MM.1S (cell line): ENCODE results near the gene FABP7.

Experiments used
- DNase-seq: peaks from one replicate; pipeline ENCODE4 v3.0.0-alpha.2; 2015
- H2AFZ ChIP-seq: fragments of 300-600 bp; sonication (generic); 2 replicates; pipeline ENCODE4 v1.6.0; 2016; ENCODE audit warnings: antibody characterized with exemption, low read length
- H3F3A ChIP-seq: fragments of 300-600 bp; sonication (generic); 2 replicates; pipeline ENCODE4 v1.6.1; 2016; ENCODE audit warnings: mild to moderate bottlenecking, antibody characterized with exemption, low read length, moderate library complexity, mixed read lengths; ENCODE audit not compliant: insufficient read depth
- H3K27ac ChIP-seq: fragments of 300-600 bp; sonication (generic); 2 replicates; pipeline ENCODE4 v1.5.1; 2016; ENCODE audit warnings: mild to moderate bottlenecking, low read length
- H3K27me3 ChIP-seq: fragments of 300-600 bp; sonication (generic); replicated peaks from 2 replicates; pipeline ENCODE4 v1.6.0; 2016; ENCODE audit warnings: low read length; ENCODE audit not compliant: insufficient read depth
- H3K36me3 ChIP-seq: fragments of 300-600 bp; sonication (generic); replicated peaks from 2 replicates; pipeline ENCODE4 v1.6.1; 2016; ENCODE audit warnings: mild to moderate bottlenecking, low read length, mixed read lengths; ENCODE audit not compliant: insufficient read depth
- H3K4me1 ChIP-seq: fragments of 300-600 bp; sonication (generic); 2 replicates; pipeline ENCODE4 v1.6.1; 2016; ENCODE audit warnings: low read length, mixed read lengths
- H3K4me2 ChIP-seq: fragments of 300-600 bp; sonication (generic); 2 replicates; pipeline ENCODE4 v1.6.0; 2016; ENCODE audit warnings: low read depth, low read length
- H3K4me3 ChIP-seq: fragments of 300-600 bp; sonication (generic); 2 replicates; pipeline ENCODE4 v1.5.1; 2016; ENCODE audit warnings: low read length, mixed read lengths
- H3K79me2 ChIP-seq: fragments of 300-600 bp; sonication (generic); 2 replicates; pipeline ENCODE4 v1.6.1; 2016; ENCODE audit warnings: mixed run types, low read length, mixed read lengths
- H3K9ac ChIP-seq: fragments of 300-600 bp; sonication (generic); 2 replicates; pipeline ENCODE4 v1.6.1; 2016; ENCODE audit warnings: low read length, mixed read lengths
- H3K9me2 ChIP-seq: fragments of 300-600 bp; sonication (generic); replicated peaks from 2 replicates; pipeline ENCODE4 v1.6.1; 2016; ENCODE audit warnings: mild to moderate bottlenecking, low read length, mixed read lengths; ENCODE audit not compliant: insufficient read depth
- H3K9me3 ChIP-seq: fragments of 300-600 bp; sonication (generic); replicated peaks from 2 replicates; pipeline ENCODE4 v1.6.1; 2016; ENCODE audit warnings: mild to moderate bottlenecking, low read length, mixed read lengths; ENCODE audit not compliant: insufficient read depth
- H4K20me1 ChIP-seq: fragments of 300-600 bp; sonication (generic); 2 replicates; pipeline ENCODE4 v1.6.1; 2016; ENCODE audit warnings: mild to moderate bottlenecking, low read length, moderate library complexity, mixed read lengths; ENCODE audit not compliant: insufficient read depth
- CTCF ChIP-seq: fragments of 300-600 bp; sonication (generic); IDR thresholded peaks from 2 replicates; pipeline ENCODE4 v1.5.1; 2016; ENCODE audit warnings: antibody characterized with exemption, low read length, mixed read lengths
- EZH2 ChIP-seq: fragments of 300-600 bp; sonication (generic); optimal IDR thresholded peaks from 2 replicates; pipeline ENCODE3; 2017; ENCODE audit warnings: low read depth, mild to moderate bottlenecking, antibody characterized with exemption, low read length, mixed read lengths
- EZH2phosphoT487 ChIP-seq: fragments of 300-600 bp; sonication (generic); IDR thresholded peaks from 2 replicates; pipeline ENCODE4 v1.6.1; 2018; ENCODE audit warnings: antibody characterized with exemption, low read length

Gene FABP7

GRCh38 chr6:122749451-122750050, 30.0 kb upstream of the FABP7 start:
- no peak overlapping the region for H3K4me2 ChIP-seq
- DNase-seq, result no peak
- H3K36me3 ChIP-seq, result no peaks in the 10 kb centered on the region
- no peaks in the 10 kb centered on the region for H4K20me1 ChIP-seq
- peaks cover 3% of the 10 kb centered on the region; the same call in 1 of the 2 replicates for H3K4me1 ChIP-seq
- TF ChIP-seq EZH2phosphoT487 (no peak), EZH2 (no peak), CTCF (no peak)
- no peak overlapping the region for H3K27ac ChIP-seq
- no peaks in the 10 kb centered on the region for H3F3A ChIP-seq
- no peaks in the 10 kb centered on the region for H3K27me3 ChIP-seq
- no peak overlapping the region for H2AFZ ChIP-seq
- no peaks in the 10 kb centered on the region for H3K79me2 ChIP-seq
- H3K9me3 ChIP-seq, result no peaks in the 10 kb centered on the region
- H3K9ac ChIP-seq, result no peak overlapping the region
- H3K4me3 ChIP-seq, result no peak overlapping the region
- no peaks in the 10 kb centered on the region for H3K9me2 ChIP-seq

- Histone ChIP-seq H4K20me1 (no peaks in the 10 kb centered on the region), H3F3A (no peaks in the 10 kb centered on the region), H3K9ac (no peak overlapping the region), H3K4me1 (peaks cover 3% of the 10 kb centered on the region; the same call in 1 of the 2 replicates), H3K4me3 (no peak overlapping the region), H3K4me2 (0 out of 2 replicates have a peak overlapping the region, but pooled peaks have one; percentile 9), H2AFZ (no peak overlapping the region; the same call in 1 of the 2 replicates), H3K27ac (no peak overlapping the region), H3K36me3 (no peaks in the 10 kb centered on the region), H3K27me3 (no peaks in the 10 kb centered on the region), H3K9me2 (no peaks in the 10 kb centered on the region), H3K79me2 (no peaks in the 10 kb centered on the region), H3K9me3 (no peaks in the 10 kb centered on the region)
- TF ChIP-seq CTCF, result no peak
- TF ChIP-seq EZH2, result no peak
- TF ChIP-seq EZH2phosphoT487, result no peak
- DNase-seq, result peak; percentile 32
These were observed 28.2 kb upstream of the FABP7 start for GRCh38 chr6:122751326-122751725.

- Histone ChIP-seq H3K4me1 (peaks cover 3% of the 10 kb centered on the region; the same call in 1 of the 2 replicates), H2AFZ (no peak overlapping the region), H3K4me3 (no peak overlapping the region), H3K9ac (no peak overlapping the region), H3K36me3 (no peaks in the 10 kb centered on the region), H3K9me3 (no peaks in the 10 kb centered on the region), H3K27ac (no peak overlapping the region), H4K20me1 (no peaks in the 10 kb centered on the region), H3K27me3 (no peaks in the 10 kb centered on the region), H3F3A (no peaks in the 10 kb centered on the region), H3K79me2 (no peaks in the 10 kb centered on the region), H3K9me2 (no peaks in the 10 kb centered on the region), H3K4me2 (no peak overlapping the region)
- TF ChIP-seq EZH2, result no peak
- DNase-seq, result no peak
These were observed 27.1 kb upstream of the FABP7 start for GRCh38 chr6:122752459-122752858.

GRCh38 chr6:122753000-122753687, 26.4 kb upstream of the FABP7 start:
- no peaks in the 10 kb centered on the region for H3K79me2 ChIP-seq
- H3K36me3 ChIP-seq, result no peaks in the 10 kb centered on the region
- H3F3A ChIP-seq, result no peaks in the 10 kb centered on the region
- no peak overlapping the region for H3K27ac ChIP-seq
- TF ChIP-seq EZH2 (no peak), EZH2phosphoT487 (no peak), CTCF (no peak)
- H3K4me3 ChIP-seq, result no peak overlapping the region
- H2AFZ ChIP-seq, result no peak overlapping the region
- no peaks in the 10 kb centered on the region for H3K27me3 ChIP-seq
- no peak for DNase-seq
- no peaks in the 10 kb centered on the region for H3K9me2 ChIP-seq
- no peak overlapping the region for H3K9ac ChIP-seq
- H3K4me1 ChIP-seq, result peaks cover 3% of the 10 kb centered on the region; the same call in 1 of the 2 replicates
- no peaks in the 10 kb centered on the region for H3K9me3 ChIP-seq
- H3K4me2 ChIP-seq, result no peak overlapping the region
- no peaks in the 10 kb centered on the region for H4K20me1 ChIP-seq
